NCI-H524 (cell line): Measurements from ENCODE around the gene ZNF503.

Experiments
- DNase-seq, 2 experiments: peaks; one replicate each; lab custom pipeline; 2025; lab: John Stamatoyannopoulos, UW

ZNF503 gene

DNA sequence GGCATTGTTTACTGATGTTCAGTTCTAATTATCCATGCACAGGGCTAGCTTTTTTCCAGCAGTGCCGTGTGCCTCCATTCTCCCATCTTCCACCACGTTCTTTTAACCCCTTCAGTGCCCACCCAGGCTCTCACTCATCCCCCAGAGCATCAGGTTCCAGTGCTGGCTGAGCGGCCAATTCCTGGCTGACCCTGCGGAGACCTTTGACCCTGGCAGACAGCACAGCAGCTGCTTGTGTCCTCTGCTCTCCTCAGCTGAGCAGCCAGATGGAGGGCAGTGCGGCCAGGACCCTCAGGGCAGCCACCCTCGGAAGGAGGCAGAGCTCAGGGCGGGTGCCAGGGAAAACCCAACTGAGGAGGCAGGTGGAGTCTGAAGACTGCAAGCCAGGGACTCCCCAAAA, 48.4 kb downstream of the ZNF503 start:
- no peak for DNase-seq

GRCh38 chr10:75352650-75353049, 48.9 kb downstream of the ZNF503 start:
- DNase-seq = no peak

- no peak for DNase-seq
Observed at GRCh38 chr10:75351637-75352036, 49.9 kb downstream of the ZNF503 start.

GRCh38 chr10:75350791-75351190, 50.8 kb downstream of the ZNF503 start:
- DNase-seq = no peak
